HG02571 (cell line): ENCODE data around the gene HTT.
"Not testable (repeated sequence)": the region's sequence is repeated elsewhere in the genome, so short reads cannot be mapped to it uniquely, and the experiment has no call there.

Experiments used
- ATAC-seq: cut with Tn5 transposase; IDR thresholded peaks from one replicate; pipeline ENCODE4 v1.9.1; 2021; ENCODE audit warnings: mild to moderate bottlenecking, moderate library complexity; ENCODE audit not compliant: unreplicated experiment

The HTT gene

DNA sequence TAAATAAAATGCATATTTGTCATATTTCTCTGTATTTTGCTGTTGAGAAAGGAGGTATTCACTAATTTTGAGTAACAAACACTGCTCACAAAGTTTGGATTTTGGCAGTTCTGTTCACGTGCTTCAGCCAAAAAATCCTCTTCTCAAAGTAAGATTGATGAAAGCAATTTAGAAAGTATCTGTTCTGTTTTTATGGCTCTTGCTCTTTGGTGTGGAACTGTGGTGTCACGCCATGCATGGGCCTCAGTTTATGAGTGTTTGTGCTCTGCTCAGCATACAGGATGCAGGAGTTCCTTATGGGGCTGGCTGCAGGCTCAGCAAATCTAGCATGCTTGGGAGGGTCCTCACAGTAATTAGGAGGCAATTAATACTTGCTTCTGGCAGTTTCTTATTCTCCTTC lies 3.3 kb downstream of the HTT start:
- peak; percentile 25 for ATAC-seq

DNA sequence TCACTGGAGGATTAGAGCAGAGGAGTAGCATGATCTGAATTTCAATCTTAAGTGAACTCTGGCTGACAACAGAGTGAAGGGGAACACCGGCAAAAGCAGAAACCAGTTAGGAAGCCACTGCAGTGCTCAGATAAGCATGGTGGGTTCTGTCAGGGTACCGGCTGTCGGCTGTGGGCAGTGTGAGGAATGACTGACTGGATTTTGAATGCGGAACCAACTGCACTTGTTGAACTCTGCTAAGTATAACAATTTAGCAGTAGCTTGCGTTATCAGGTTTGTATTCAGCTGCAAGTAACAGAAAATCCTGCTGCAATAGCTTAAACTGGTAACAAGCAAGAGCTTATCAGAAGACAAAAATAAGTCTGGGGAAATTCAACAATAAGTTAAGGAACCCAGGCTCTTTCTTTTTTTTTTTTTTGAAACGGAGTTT lies 5.2 kb downstream of the HTT start:
- ATAC-seq: no peak

DNA sequence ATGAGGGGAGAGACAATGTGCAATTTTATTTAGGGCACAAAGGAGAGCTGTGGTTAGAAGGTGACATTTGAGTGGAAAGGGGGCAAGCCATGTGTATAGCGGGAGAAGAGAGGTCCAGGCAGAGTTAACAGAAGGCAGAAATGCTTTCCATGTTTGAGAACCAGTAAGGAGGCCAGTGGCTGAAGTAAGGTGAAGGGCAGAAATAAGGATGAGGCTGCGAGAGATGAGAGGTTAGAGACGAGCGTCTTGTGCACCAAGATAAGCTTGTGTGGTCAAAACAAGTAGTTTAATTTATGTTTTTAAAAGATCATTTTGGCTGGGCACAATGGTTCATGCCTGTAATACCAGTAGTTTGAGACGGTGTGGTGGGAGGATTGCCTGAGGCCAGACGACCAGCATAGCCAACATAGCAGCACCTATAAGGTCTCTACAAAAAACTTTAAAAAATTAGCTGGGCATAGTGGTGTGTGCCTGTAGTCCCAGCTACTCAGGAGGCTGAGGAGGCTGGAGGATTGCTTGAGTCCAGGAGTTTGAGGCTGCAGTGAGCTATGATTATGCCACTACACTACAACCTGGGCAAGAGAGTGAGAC lies 8.5 kb downstream of the HTT start:
- no peak for ATAC-seq

DNA sequence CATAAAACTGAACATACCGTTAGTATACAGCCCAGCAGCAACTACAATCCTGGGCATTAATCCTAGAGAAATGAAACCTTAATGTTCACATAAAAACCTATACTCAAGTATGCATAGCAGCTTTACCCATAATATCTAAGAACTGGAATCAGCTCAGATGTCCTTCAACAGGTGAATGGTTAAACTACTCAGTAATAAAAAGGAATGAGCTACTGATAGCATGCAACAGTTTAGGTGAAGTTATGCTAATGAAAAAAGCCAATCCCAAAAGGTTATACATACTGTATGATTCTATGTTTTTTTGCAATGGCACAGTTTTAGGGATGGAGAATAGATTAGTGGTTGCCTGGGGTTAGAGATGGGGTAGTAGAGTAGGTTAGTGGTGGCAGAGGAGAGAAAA lies 9.3 kb downstream of the HTT start:
- ATAC-seq: no peak

DNA sequence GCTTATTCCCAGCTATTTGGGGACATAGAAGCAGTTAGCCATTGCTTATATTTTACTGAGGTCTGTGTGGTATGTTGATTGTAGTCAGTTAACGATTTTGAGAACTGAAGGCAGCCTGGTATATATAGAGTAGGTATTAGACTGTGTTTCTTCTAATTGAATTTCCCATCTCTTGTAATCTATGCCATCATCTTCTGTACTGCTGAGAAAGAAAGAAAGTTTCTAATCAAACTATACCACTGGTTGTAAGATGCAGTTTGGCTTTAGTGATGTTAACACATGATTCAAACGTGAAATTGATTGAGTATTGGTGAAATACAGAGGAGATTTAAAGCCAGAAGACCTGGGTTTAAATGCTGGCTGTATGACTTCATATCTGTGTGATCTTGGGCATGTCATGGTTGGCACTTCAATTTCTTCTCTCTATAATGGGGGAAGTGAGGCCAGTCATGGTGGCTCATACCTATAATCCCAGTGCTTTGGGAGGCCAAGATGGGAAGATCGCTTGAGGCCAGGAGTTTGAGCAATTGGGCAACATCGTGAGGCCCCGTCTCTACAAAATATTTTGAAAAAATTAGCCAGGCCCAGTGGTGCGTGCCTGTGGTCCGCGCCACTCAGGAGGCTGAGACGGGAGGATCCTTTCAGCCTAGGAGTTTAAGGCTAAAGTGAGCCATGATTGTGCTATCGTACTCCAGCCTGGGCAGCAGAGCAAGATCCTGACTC lies 11.6 kb downstream of the HTT start:
- no peak for ATAC-seq

DNA sequence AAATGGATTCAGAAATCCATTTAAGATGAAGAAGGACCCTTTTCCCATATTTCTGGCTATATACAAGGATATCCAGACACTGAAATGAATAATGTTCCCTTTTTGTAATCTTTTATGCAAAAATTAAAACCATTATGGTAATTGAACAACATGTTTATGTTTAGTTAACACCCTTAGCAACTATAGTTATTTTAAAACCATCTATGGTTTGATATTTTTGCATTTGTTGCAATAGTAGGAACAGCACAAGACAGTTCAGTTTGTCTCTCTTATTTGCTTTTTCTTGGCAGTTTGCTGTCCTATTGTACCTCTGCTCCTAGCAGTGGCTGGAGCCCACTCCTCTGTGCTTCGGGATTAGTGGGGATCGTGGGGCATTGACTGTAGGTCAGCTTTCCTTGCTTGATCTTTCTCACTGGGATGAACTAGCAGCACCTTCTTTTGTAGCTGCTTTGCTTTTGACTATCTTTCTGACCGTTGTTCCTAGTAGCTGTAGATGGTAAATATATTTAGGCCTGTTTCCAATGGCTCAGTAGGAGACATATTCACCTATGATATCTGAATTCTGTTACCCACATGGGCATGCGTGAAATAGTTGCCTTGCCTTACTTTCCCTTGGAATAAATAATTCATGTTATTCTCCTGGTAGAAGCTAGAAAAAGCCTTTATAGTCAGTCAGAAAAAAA lies 12.8 kb downstream of the HTT start:
- ATAC-seq: no peak

DNA sequence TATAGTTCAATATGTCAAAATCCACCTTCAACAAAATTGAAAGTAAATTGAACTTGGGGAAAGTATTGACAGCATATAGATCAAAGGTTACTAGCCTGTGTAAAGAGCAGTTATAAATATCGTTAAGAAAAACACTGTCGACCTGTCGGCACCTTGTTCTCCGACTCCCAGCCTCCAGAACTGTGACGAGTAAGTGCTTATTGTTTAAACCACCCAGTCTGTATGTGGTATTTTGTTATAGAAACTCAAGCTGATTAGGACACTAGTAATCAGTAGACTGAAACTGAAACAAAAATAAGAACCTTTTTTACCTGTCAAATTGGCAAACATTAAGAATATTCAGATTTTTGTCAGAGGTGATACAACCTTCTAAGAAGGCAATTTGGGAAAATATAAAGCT lies 17.0 kb downstream of the HTT start:
- ATAC-seq: no peak

DNA sequence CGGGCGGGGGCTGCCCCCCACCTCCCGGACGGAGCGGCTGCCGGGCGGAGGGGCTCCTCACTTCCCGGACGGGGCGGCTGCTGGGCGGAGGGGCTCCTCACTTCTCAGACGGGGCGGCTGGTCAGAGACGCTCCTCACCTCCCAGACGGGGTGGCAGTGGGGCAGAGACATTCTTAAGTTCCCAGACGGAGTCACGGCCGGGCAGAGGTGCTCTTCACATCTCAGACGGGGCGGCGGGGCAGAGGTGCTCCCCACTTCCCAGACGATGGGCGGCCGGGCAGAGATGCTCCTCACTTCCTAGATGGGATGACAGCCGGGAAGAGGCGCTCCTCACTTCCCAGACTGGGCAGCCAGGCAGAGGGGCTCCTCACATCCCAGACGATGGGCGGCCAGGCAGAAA lies 20.2 kb downstream of the HTT start:
- not testable (repeated sequence) for ATAC-seq

DNA sequence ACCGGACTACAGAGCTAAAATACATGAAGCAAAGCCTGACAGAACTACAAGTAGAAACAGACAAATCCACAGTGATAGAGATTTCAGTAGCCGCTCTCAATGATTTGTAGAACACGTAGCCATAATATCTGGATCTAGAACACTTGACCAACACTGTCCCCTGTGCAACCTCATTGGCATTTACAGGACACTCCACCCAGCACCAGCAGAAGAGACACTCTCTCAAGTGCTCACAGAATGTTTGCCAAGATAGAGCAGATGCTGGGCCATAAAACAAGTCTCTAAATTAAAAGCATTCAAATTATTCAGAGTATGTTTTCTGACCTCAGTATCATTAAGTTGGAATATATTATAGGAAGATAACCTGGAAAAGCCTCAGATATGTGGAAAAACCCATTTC lies 21.7 kb downstream of the HTT start:
- ATAC-seq: no peak

DNA sequence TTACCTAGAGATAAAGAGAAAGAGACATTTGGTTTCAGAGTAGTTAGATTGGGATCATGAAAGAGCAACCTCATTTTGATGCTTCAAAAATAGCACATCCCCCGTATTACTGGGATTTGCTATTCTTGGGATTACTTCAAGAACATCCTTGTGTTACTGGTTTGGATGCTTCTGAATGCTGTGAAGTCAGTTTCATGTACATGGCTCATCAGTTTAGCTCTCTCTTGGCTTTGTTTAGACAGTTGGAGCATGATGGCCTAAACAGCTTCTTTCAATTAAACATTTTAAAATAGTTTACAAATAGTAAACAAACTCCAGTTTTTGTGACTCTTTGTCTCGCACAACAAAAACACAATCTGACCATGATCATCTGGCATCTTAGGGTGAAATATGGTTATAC lies 23.9 kb downstream of the HTT start:
- no peak for ATAC-seq

DNA sequence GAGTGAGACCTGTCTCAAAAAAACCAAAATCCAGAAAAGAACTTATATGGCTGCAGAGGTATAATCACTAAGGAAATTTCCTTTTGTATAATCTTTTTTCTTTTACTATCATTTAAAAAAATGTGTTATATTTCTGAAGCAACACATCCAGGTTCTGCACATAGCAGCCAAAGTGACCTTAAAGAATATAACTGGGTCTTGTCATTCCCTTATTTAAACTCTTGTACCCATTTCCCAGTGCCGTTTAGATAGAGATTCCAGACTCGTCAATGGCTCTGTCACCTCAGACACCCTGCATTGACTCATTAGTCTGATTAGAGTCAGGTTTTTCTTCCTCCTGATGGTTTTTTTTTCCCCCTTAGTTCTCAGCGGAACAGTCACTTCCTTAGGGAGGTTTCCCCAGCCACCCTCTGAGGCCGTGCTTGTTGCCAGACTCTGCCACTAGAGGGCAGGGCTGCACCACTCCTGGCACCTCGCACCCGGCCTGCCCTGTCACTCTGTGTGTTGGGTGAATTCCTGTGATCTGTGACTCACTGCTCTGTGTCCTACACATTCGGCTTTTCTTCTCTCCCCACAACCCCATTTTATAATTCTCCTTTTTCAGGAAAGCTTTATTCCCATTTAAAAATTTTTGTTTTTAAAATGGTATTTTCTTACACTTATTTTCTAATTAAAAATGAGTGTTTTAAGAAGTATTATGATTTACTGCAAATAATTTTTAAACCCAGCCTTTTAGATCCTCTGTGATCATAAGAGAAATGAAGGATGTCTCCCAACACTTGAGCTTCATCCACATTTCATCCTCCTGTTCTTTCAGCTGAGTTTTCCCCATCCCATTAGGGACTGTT lies 32.1 kb downstream of the HTT start:
- ATAC-seq: peak; percentile 93

DNA sequence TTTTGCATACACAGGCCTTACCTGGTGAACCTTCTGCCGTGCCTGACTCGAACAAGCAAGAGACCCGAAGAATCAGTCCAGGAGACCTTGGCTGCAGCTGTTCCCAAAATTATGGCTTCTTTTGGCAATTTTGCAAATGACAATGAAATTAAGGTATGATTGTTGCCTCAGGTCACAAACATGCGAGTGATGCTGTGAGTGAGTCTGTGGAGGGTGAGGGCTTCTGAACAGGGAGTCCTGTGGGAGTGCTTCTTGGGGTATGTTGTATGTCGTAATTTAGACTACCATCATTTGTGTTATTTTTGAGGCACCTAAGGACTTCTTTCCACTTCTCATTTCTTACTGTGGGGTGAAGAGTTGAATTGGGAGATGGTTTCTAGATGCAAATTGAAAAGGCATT lies 32.8 kb downstream of the HTT start:
- ATAC-seq: no peak

DNA sequence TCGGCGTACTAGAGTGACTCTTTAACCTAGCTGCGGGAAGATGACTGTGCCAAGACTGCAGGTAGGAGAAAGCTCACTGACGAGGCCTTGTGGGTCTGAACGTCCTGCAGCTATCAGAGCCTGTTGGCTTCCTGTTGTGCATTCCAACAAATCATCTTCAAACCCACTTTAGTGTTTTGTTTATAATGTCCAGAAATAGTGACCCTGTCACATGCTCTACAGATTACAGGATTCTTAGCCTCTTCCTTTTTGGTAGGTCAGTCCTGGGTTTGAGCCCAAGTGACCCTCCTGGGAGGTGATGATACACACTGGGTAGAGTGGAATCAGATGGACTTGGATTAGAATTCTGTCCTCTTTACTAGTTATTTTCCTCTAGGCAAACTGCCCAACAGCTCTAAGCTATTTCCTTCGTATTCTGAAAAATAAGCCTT lies 33.2 kb downstream of the HTT start:
- no peak for ATAC-seq

DNA sequence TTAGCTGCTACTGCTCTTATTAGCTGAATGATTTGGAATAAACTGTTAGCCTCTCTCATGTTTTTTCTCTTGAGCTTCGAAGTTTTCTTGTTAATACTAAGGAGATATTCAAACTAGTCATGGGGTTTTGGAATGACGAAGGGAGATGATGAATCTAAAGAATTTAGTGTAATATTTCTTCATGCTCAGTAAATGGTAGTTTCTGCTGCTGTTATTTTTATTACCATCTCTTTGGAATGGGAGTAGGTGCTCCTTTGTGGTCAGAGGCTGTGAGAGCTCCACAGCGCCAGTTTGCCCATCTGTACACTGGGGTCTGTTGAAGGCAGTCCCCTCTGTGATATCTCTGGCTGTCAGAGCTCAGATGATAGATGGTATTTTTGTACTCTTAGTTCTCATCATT lies 33.7 kb downstream of the HTT start:
- no peak for ATAC-seq

DNA sequence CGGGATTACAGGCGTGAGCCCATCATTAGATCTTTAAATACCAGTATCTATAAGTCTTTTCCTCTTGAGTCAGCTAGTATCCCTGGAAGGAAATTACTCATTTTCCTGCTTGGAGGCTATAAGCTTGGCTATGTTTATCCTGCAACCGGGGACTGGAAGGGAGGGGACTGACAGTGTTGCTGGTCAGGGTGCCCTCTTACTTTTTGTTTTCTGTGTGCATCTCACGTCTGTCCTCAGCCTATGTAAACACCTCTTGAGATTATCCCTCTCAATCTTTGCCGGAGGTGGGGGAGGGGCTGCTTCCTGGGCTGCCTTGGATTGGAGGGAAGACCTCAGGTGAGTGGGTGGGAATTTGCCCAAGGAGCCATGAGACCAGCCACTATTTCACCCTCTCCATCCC lies 37.0 kb downstream of the HTT start:
- no peak for ATAC-seq

DNA sequence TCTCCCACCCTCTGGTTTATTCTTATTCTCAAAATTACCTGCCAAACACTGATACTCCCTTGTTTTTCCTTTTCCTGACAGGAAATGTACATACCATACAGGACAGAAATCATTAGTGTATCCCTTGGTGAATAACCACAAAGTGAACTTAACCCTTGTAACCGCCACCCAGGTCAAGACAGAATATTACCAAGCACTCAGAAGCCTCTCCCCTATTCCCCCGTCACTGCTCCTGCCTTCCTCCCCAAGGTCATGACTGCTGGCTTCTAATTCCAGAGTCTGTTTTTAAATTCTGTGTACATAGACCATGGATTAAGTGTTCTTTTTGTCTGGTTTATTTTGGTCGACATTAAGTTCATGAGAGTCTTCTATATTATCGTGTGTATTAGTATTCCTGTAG lies 37.7 kb downstream of the HTT start:
- ATAC-seq: no peak

DNA sequence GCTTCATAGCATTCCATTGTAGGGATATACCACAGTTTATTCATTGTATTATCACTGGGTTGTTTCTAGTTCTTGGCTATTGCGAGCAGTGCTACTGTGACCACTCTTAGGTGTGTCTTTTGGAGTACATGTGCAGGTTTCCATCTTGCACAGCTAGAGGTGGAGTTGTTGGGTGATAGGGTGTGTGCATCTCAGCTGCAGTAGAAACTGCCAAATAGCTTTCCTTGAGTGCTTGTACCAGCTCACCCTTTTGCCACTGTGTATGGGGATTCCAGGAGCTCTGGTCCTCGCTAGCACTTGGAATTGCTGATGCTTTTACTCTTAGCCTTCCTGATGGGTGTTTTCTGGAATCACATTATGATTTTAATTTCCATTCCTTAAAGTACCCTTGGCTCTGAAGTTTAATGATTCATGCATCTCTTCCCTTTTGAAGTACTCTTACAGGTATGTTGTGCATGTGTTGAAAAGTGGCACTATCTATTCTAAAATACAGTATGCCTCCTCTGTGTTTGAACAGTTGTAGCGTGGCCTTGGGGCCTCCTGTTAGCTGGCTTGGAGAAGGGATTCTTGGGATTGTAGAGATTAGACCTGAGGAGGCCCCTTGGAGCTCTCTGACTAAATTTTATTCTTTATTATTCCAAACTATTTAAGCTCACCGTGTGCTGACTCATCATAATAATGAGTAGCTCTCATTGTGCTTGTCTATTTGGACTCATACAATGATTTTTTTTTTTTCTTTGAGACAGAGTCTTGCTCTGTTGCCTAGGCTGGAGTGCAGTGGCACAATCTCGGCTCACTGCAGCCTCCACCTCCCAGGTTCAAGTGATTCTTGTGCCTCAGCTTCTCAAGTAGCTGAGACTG lies 38.4 kb downstream of the HTT start:
- no peak for ATAC-seq

DNA sequence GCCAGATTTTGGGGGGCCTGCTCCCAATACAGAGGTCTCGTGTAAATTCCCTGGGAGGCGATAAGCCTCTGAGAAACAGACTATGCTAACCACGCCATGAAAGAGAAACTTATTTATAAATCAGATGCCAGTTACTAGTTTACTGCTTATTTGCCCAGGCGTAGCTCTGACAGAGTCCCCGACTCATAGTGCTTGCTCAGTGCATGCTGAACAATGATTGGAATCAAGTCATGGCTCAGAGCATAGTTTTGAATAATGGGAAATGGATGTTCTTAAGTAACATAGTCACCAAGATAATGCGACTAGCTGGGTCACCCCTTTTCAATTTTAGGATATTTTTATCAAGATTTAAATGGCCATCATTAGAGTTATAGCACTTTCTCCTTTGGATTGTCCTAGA lies 39.9 kb downstream of the HTT start:
- no peak for ATAC-seq

DNA sequence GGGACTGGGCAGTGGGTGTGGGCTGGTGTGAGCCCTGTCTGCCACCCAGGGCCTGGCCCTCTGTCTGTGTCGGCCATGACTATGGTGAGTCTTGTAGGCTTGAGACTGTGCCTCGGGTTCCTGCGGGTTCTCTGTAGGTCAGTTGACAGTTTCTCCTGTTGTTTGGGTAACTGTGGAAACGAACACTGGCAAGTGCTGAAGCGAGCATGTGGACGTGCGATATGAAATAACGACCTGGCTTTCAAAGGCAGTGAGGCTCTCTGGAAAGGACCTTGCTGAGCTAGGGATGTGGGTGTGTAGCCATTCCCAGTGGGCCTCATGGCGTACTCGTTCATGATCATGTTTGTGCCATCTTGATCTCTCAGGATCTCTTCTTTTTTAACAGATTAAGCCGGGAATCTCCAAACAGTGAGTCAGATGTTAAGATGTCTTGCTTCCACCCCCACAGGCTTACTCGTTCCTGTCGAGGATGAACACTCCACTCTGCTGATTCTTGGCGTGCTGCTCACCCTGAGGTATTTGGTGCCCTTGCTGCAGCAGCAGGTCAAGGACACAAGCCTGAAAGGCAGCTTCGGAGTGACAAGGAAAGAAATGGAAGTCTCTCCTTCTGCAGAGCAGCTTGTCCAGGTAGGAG lies 41.3 kb downstream of the HTT start:
- no peak for ATAC-seq

DNA sequence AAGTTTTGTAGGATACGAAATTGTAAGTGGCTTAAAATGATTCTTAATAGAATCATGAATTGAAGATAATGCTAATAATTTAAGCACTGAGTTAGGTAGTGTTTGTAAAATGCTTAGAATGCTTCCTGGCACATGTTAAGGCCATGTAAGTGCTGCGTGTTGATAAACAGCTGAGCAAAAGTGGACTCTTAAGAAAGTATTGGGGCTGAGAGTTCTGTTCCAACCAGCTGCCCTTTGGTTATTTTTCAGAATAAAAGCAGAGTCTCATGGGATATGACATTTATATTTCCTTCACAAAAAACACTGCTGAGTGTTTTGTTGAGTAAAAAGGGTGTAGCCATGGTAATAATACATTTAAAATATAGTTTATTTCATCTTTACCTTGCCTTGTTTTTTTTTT lies 42.5 kb downstream of the HTT start:
- no peak for ATAC-seq
